OCI-LY7 (cell line): ENCODE results near the gene LY6G6D. TPM values are rescaled to one million over a fixed set of nuclear protein-coding genes. Genes with fewer than 3 reads are reported as not detected.
A peak's percentile ranks its signal among the peaks of the same experiment; 100 is the strongest.

Experiments
- BruUV-seq: library from RNA; stranded (reverse); fragments of 400-500 nt; replicated peaks from 2 replicates; lab custom pipeline; 2021; lab: Mats Ljungman, UMichigan
- CTCF ChIA-PET: fragments of 300-600 bp; sonication (Branson Sonifier 250); formaldehyde crosslinking; loops from one replicate; lab custom pipeline; 2022; ENCODE audit warnings: antibody characterized with exemption; ENCODE audit not compliant: unreplicated experiment; lab: Charles Lee
- POLR2A ChIA-PET: fragments of 300-600 bp; sonication (Branson Sonifier 250); formaldehyde crosslinking; loops from one replicate; lab custom pipeline; 2022; ENCODE audit warnings: antibody characterized with exemption; lab: Charles Lee
- DNase-seq: peaks from one replicate; pipeline ENCODE4 v3.0.0-alpha.2; 2015; ENCODE audit warnings: low spot score
- H2AFZ ChIP-seq: fragments of 200-600 bp; sonication (generic), shearing (Covaris generic); 2 replicates; pipeline ENCODE4 v1.6.1; 2014; ENCODE audit warnings: mild to moderate bottlenecking, antibody characterized with exemption, low read length, moderate library complexity
- H3K27ac ChIP-seq: fragments of 200-600 bp; sonication (generic); 2 replicates; pipeline ENCODE4 v1.5.1; 2014; ENCODE audit warnings: mixed run types, low read depth, mild to moderate bottlenecking, moderate library complexity, low read length, inconsistent platforms; ENCODE audit not compliant: poor library complexity, severe bottlenecking
- H3K36me3 ChIP-seq: fragments of 200-600 bp; sonication (generic); 2 replicates; pipeline ENCODE4 v1.6.1; 2014; ENCODE audit warnings: mild to moderate bottlenecking, antibody characterized with exemption, low read length, moderate library complexity, mixed read lengths; ENCODE audit not compliant: insufficient read depth
- H3K4me1 ChIP-seq: fragments of 200-600 bp; sonication (generic); 2 replicates; pipeline ENCODE4 v1.5.1; 2014; ENCODE audit warnings: mild to moderate bottlenecking, low read length; ENCODE audit not compliant: insufficient read depth, poor library complexity, severe bottlenecking
- H3K4me2 ChIP-seq: fragments of 200-600 bp; sonication (generic); 2 replicates; pipeline ENCODE4 v1.6.1; 2014; ENCODE audit warnings: mild to moderate bottlenecking, low read length
- H3K4me3 ChIP-seq: fragments of 200-600 bp; sonication (generic); 2 replicates; pipeline ENCODE4 v1.5.1; 2014; ENCODE audit warnings: mild to moderate bottlenecking, low read depth, low read length; ENCODE audit not compliant: poor library complexity, severe bottlenecking
- H3K79me2 ChIP-seq: fragments of 200-600 bp; sonication (generic); 2 replicates; pipeline ENCODE4 v1.6.1; 2016; ENCODE audit warnings: low read depth, mild to moderate bottlenecking, low read length, moderate library complexity, mixed read lengths; ENCODE audit not compliant: insufficient read depth
- H3K9me2 ChIP-seq: fragments of 200-600 bp; sonication (generic); 2 replicates; pipeline ENCODE4 v1.6.1; 2016; ENCODE audit warnings: mild to moderate bottlenecking, low read length, mixed read lengths; ENCODE audit not compliant: insufficient read depth
- H3K9me3 ChIP-seq: fragments of 200-600 bp; sonication (generic); 2 replicates; pipeline ENCODE4 v1.6.1; 2014; ENCODE audit warnings: mild to moderate bottlenecking, mixed run types, low read length, mixed read lengths
- H4K20me1 ChIP-seq: fragments of 200-600 bp; sonication (generic); 2 replicates; pipeline ENCODE4 v1.6.1; 2014; ENCODE audit warnings: mild to moderate bottlenecking, antibody characterized with exemption, low read length, moderate library complexity, mixed read lengths; ENCODE audit not compliant: insufficient read depth
- CTCF ChIP-seq: fragments of 200-600 bp; sonication (generic); conservative IDR thresholded peaks from 2 replicates; pipeline ENCODE4 v1.5.1; 2014; ENCODE audit warnings: mild to moderate bottlenecking, antibody characterized with exemption, low read length, moderate library complexity, mixed read lengths
- EZH2phosphoT487 ChIP-seq: fragments of 200-600 bp; sonication (generic); IDR thresholded peaks from 2 replicates; pipeline ENCODE4 v1.6.1; 2018; ENCODE audit warnings: low read depth, borderline replicate concordance, mild to moderate bottlenecking, mixed run types, antibody characterized with exemption, low read length, moderate library complexity, mixed read lengths
- intact Hi-C: fragments of 100-400 bp; cut with micrococcal nuclease; formaldehyde crosslinking; loops from one replicate; pipeline ENCODE4 v1.10.0; 2022; ENCODE audit not compliant: unreplicated experiment
- total RNA-seq, 2 experiments: library from RNA; depleted of rRNA in 1 of 2; stranded (reverse); fragments of >200 nt in 1 of 2; shearing (Covaris generic) in 1 of 2; gene quantifications; 2 replicates each; pipeline ENCODE4 v1.2.3, GENCODE V29; 2014 to 2022

The LY6G6D gene
- total RNA-seq, 2 experiments from 2014 or later = not detected

GRCh38 chr6:31728767-31729514 lies 13.8 kb downstream of the LY6G6D start, which contains the start of gene DDAH2:
Gene DDAH2, minus strand, starts transcription at chr6:31729299. Its CDS starts 138 bp downstream, at chr6:31729161.
- no peak within 1 kb of the TSS for H2AFZ ChIP-seq
- 0 out of 2 replicates have a peak, but pooled peaks cover 2% of the 10 kb centered on the region for H4K20me1 ChIP-seq
- peak within 1 kb of the TSS; percentile 66 for H3K4me3 ChIP-seq
- H3K9me3 ChIP-seq = no peaks in the 10 kb centered on the region
- TF ChIP-seq CTCF = peak; percentile 91
- no peak for TF ChIP-seq EZH2phosphoT487
- H3K4me1 ChIP-seq = peaks cover 48% of the 10 kb centered on the region
- H3K36me3 ChIP-seq = peaks cover 61% of the 10 kb centered on the region
- peak within 1 kb of the TSS; percentile 83 for H3K4me2 ChIP-seq
- peaks cover 4% of the 10 kb centered on the region; the same call in 1 of the 2 replicates for H3K79me2 ChIP-seq
- DNase-seq = no peak
- ChIA-PET POLR2A (interaction anchor here (1.1 to 2.2 kb wide), 2 partner anchors 11 to 101 kb away, joined by 3 to 19 read pairs; partner anchors contain the start of gene MSH5), CTCF (no interaction called here)
- intact Hi-C loops = loop anchor here (1.0 kb wide), 3 partner anchors 9 to 101 kb away; no protein-coding TSS in a partner anchor
- H3K27ac ChIP-seq = peak within 1 kb of the TSS; percentile 60
- no peaks in the 10 kb centered on the region for H3K9me2 ChIP-seq
- BruUV-seq = no TSS peak

- ChIA-PET POLR2A (interaction anchor here (1.1 to 2.2 kb wide), 2 partner anchors 10 to 101 kb away, joined by 3 to 19 read pairs; partner anchors contain the start of gene MSH5), CTCF (interaction anchor here (1.8 kb wide), 1 partner anchor 9 kb away, joined by 5 read pairs; no protein-coding TSS in a partner anchor)
- Histone ChIP-seq H3K4me2 (peak overlapping the region; percentile 83), H4K20me1 (0 out of 2 replicates have a peak, but pooled peaks cover 8% of the 10 kb centered on the region), H2AFZ (no peak overlapping the region), H3K9me3 (no peaks in the 10 kb centered on the region), H3K4me3 (peak overlapping the region; percentile 66), H3K9me2 (no peaks in the 10 kb centered on the region), H3K36me3 (peaks cover 67% of the 10 kb centered on the region), H3K27ac (peak overlapping the region; percentile 2), H3K79me2 (peaks cover 10% of the 10 kb centered on the region; the same call in 1 of the 2 replicates), H3K4me1 (peaks cover 54% of the 10 kb centered on the region)
- TF ChIP-seq EZH2phosphoT487 = no peak
- 0 out of 2 replicates have a peak, but pooled peaks have one; percentile 25 for TF ChIP-seq CTCF
- BruUV-seq = no TSS peak
- intact Hi-C loops = loop anchor here (1.0 kb wide), 3 partner anchors 9 to 101 kb away; no protein-coding TSS in a partner anchor
- DNase-seq = peak; percentile 85
These were observed 14.4 kb downstream of the LY6G6D start for GRCh38 chr6:31729515-31729978.
